ENCODE results near the gene CDS1. TPM values are rescaled to one million over a fixed set of nuclear protein-coding genes. Genes with fewer than 3 reads are reported as not detected.
"Not testable (repeated sequence)": the region's sequence is repeated elsewhere in the genome, so short reads cannot be mapped to it uniquely, and the experiment has no call there.

CDS1 gene
- total RNA-seq, 2 donors from 2014 or later, result 44.2 to 51.9 TPM

- H3K9ac ChIP-seq (ENCODE audit: low read depth in 2 of 2, low read length in 2 of 2), result no peak overlapping the region
- peaks cover 11% of the 10 kb centered on the region for H3K36me3 ChIP-seq
- intact Hi-C loops (cut with DNase I), result no loop called here
- H3K4me1 ChIP-seq, result no peaks in the 10 kb centered on the region
- no peaks in the 10 kb centered on the region for H3K9me3 ChIP-seq
- peak; percentile 54 for DNase-seq
- H3K4me3 ChIP-seq, result no peak overlapping the region
- no peak for TF ChIP-seq CTCF (IDR thresholded peaks at IDR 0.05)
- peak overlapping the region; percentile 49 for H3K27ac ChIP-seq
- H3K27me3 ChIP-seq, result no peaks in the 10 kb centered on the region
Measured at GRCh38 chr4:84681486-84682274, 98.8 kb downstream of the CDS1 start.

- DNase-seq; H3K4me1 ChIP-seq; H3K36me3 ChIP-seq; H3K27me3 ChIP-seq; H3K27ac ChIP-seq; intact Hi-C loops (cut with DNase I); H3K9me3 ChIP-seq; H3K4me3 ChIP-seq; H3K9ac ChIP-seq (ENCODE audit: low read depth in 2 of 2, low read length in 2 of 2): not testable (repeated sequence)
Measured at GRCh38 chr4:84682661-84683060, 99.7 kb downstream of the CDS1 start.

GRCh38 chr4:84683064-84683850 lies 100.3 kb downstream of the CDS1 start:
- Histone ChIP-seq H3K36me3 (peaks cover 5% of the 10 kb centered on the region), H3K4me3 (no peak overlapping the region), H3K4me1 (no peaks in the 10 kb centered on the region), H3K27me3 (no peaks in the 10 kb centered on the region), H3K9ac (ENCODE audit: low read depth in 2 of 2, low read length in 2 of 2) (no peak overlapping the region), H3K27ac (no peak overlapping the region), H3K9me3 (no peaks in the 10 kb centered on the region)
- TF ChIP-seq CTCF (IDR thresholded peaks at IDR 0.05), result no peak
- intact Hi-C loops (cut with DNase I), result no loop called here
- no peak for DNase-seq

GRCh38 chr4:84684361-84684760 lies 101.4 kb downstream of the CDS1 start:
- DNase-seq, result no peak
- no peaks in the 10 kb centered on the region for H3K4me1 ChIP-seq
- intact Hi-C loops (cut with DNase I), result no loop called here
- no peak for TF ChIP-seq CTCF (IDR thresholded peaks at IDR 0.05)
- H3K4me3 ChIP-seq, result no peak overlapping the region
- no peaks in the 10 kb centered on the region for H3K27me3 ChIP-seq
- no peaks in the 10 kb centered on the region for H3K36me3 ChIP-seq
- H3K9ac ChIP-seq (ENCODE audit: low read depth in 2 of 2, low read length in 2 of 2), result no peak overlapping the region
- H3K9me3 ChIP-seq, result no peaks in the 10 kb centered on the region
- no peak overlapping the region for H3K27ac ChIP-seq

- no peak for TF ChIP-seq CTCF (IDR thresholded peaks at IDR 0.05)
- Histone ChIP-seq H3K9ac (ENCODE audit: low read depth in 2 of 2, low read length in 2 of 2) (no peak overlapping the region), H3K4me1 (no peaks in the 10 kb centered on the region), H3K4me3 (no peak overlapping the region), H3K36me3 (no peaks in the 10 kb centered on the region), H3K27me3 (no peaks in the 10 kb centered on the region), H3K27ac (no peak overlapping the region), H3K9me3 (no peaks in the 10 kb centered on the region)
- intact Hi-C loops (cut with DNase I), result no loop called here
- no peak for DNase-seq
Measured at GRCh38 chr4:84685105-84685504, 102.2 kb downstream of the CDS1 start.

GRCh38 chr4:84688605-84689004 lies 105.7 kb downstream of the CDS1 start:
- Histone ChIP-seq H3K4me1 (no peaks in the 10 kb centered on the region), H3K27me3 (no peaks in the 10 kb centered on the region), H3K9me3 (no peaks in the 10 kb centered on the region), H3K36me3 (no peaks in the 10 kb centered on the region), H3K27ac (no peak overlapping the region), H3K4me3 (no peak overlapping the region), H3K9ac (ENCODE audit: low read depth in 2 of 2, low read length in 2 of 2) (no peak overlapping the region)
- no peak for TF ChIP-seq CTCF (IDR thresholded peaks at IDR 0.05)
- DNase-seq, result no peak
- intact Hi-C loops (cut with DNase I), result no loop called here

Measured in colonic mucosa (tissue), 4 donors.